ENCODE measurements around the gene BNIP2.

BNIP2 gene

DNA sequence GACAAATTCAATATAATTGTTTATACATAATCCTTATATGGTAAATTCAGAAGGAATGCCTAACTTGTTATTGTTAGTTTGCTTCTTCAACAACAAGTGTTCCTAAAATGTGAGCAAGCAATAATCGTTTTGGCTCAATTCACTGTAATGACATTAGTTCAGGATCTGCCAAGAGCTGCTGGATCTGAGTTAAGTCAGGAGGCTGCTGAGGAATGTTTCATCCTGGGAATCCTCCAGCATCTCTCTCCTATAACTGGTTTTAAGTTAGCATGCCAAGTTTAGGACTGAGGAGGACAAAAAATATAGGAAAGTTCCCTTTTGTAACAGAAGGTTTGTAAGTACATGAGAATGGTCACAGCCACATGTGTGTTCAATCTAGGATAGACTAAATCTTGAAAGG lies 26.9 kb downstream of the BNIP2 start:
- Histone ChIP-seq H3K79me2 (ENCODE audit: low read length) (peaks cover under 1% of the 10 kb centered on the region), H2AFZ (ENCODE audit: low read length) (no peak overlapping the region), H3K27ac (ENCODE audit: low read length) (no peak overlapping the region), H3F3A (ENCODE audit: insufficient read depth, low read length) (peaks cover 2% of the 10 kb centered on the region), H3K4me3 (ENCODE audit: low read length) (no peak overlapping the region), H3K9me2 (replicated peaks; ENCODE audit: insufficient read depth, low read length) (no peaks in the 10 kb centered on the region), H3K9ac (ENCODE audit: low read length) (no peak overlapping the region), H4K20me1 (ENCODE audit: insufficient read depth, low read length) (no peaks in the 10 kb centered on the region), H3K4me2 (ENCODE audit: low read depth, low read length) (no peak overlapping the region), H3K36me3 (replicated peaks; ENCODE audit: insufficient read depth, low read length) (peaks cover 5% of the 10 kb centered on the region; the same call in 1 of the 2 replicates), H3K4me1 (ENCODE audit: low read length) (no peaks in the 10 kb centered on the region), H3K9me3 (replicated peaks; ENCODE audit: insufficient read depth, low read length) (no peaks in the 10 kb centered on the region), H3K27me3 (replicated peaks; ENCODE audit: insufficient read depth, low read length) (no peaks in the 10 kb centered on the region)
- DNase-seq: no peak
- TF ChIP-seq EZH2 (optimal IDR thresholded peaks at IDR 0.05; ENCODE audit: low read depth, low read length) (no peak), EZH2phosphoT487 (IDR thresholded peaks at IDR 0.05; ENCODE audit: low read length) (no peak)
- TF ChIP-seq, protein P1, sequence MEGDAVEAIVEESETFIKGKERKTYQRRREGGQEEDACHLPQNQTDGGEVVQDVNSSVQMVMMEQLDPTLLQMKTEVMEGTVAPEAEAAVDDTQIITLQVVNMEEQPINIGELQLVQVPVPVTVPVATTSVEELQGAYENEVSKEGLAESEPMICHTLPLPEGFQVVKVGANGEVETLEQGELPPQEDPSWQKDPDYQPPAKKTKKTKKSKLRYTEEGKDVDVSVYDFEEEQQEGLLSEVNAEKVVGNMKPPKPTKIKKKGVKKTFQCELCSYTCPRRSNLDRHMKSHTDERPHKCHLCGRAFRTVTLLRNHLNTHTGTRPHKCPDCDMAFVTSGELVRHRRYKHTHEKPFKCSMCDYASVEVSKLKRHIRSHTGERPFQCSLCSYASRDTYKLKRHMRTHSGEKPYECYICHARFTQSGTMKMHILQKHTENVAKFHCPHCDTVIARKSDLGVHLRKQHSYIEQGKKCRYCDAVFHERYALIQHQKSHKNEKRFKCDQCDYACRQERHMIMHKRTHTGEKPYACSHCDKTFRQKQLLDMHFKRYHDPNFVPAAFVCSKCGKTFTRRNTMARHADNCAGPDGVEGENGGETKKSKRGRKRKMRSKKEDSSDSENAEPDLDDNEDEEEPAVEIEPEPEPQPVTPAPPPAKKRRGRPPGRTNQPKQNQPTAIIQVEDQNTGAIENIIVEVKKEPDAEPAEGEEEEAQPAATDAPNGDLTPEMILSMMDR (IDR thresholded peaks at IDR 0.05; ENCODE audit: low read length): no peak

DNA sequence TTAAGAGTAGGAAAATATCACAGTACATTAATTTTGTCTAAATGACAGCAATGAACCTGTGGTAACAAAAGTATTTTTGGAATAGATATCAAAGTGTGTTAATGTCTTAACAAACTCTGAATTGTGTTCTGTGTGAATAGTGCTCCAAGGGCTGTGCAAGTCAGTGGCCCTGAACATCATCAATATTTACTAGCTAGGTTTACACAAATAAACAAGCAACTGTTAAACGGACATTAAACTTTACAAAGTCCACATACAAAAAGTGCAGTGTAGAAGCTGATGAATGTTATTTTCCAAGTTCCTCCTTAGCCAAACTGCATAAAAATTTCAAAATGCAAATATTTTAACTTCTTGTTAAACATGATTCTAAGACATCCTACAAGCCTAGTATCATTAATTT lies 29.8 kb downstream of the BNIP2 start:
- TF ChIP-seq, protein P1 (IDR thresholded peaks at IDR 0.05; ENCODE audit: low read length): no peak
- TF ChIP-seq EZH2phosphoT487 (IDR thresholded peaks at IDR 0.05; ENCODE audit: low read length): no peak
- TF ChIP-seq EZH2 (optimal IDR thresholded peaks at IDR 0.05; ENCODE audit: low read depth, low read length): no peak
- Histone ChIP-seq H3K27ac (ENCODE audit: low read length) (no peak overlapping the region), H3K4me3 (ENCODE audit: low read length) (no peak overlapping the region), H3K4me1 (ENCODE audit: low read length) (peaks cover 7% of the 10 kb centered on the region), H3K79me2 (ENCODE audit: low read length) (peaks cover 29% of the 10 kb centered on the region), H3K9ac (ENCODE audit: low read length) (no peak overlapping the region), H3K9me2 (replicated peaks; ENCODE audit: insufficient read depth, low read length) (no peaks in the 10 kb centered on the region), H3K4me2 (ENCODE audit: low read depth, low read length) (no peak overlapping the region), H3K27me3 (replicated peaks; ENCODE audit: insufficient read depth, low read length) (no peaks in the 10 kb centered on the region), H4K20me1 (ENCODE audit: insufficient read depth, low read length) (no peaks in the 10 kb centered on the region), H3K36me3 (replicated peaks; ENCODE audit: insufficient read depth, low read length) (peaks cover 3% of the 10 kb centered on the region; the same call in 1 of the 2 replicates), H2AFZ (ENCODE audit: low read length) (no peak overlapping the region), H3F3A (ENCODE audit: insufficient read depth, low read length) (peaks cover 2% of the 10 kb centered on the region), H3K9me3 (replicated peaks; ENCODE audit: insufficient read depth, low read length) (no peaks in the 10 kb centered on the region)
- no peak for DNase-seq

DNA sequence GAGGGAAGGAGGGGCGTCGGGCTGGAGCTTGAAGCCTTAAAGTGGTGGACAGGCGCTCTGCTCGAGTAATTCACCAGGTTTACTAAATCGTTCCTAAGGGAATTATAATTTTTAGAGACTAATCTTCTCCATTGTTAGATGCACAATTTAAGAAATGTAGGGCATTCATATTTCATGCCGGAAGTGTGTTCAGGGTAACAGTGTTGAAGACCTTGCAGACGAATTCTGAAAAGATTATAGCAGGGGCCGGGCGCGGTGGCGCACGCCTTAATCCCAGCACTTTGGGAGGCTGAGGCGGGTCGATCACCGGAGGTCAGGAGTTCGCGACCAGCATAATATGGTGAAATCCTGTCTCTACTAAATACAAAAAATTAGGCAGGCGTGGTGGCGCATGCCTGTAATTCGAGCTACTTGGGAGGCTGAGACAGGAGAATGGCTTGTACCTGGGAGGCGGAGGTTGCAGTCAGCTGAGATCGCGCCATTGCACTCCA lies 31.4 kb downstream of the BNIP2 start:
- Histone ChIP-seq H3K79me2 (ENCODE audit: low read length) (peaks cover 46% of the 10 kb centered on the region), H3K9ac (ENCODE audit: low read length) (no peak overlapping the region)

More for the DNA sequence above, 31.4 kb downstream of the BNIP2 start:
- H3K9me3 ChIP-seq (replicated peaks; ENCODE audit: insufficient read depth, low read length): no peaks in the 10 kb centered on the region
- peaks cover 7% of the 10 kb centered on the region for H3K4me1 ChIP-seq (ENCODE audit: low read length)
- H3K27me3 ChIP-seq (replicated peaks; ENCODE audit: insufficient read depth, low read length): no peaks in the 10 kb centered on the region
- H3K4me3 ChIP-seq (ENCODE audit: low read length): peak overlapping the region; percentile 92
- no peak overlapping the region; the same call in 1 of the 2 replicates for H2AFZ ChIP-seq (ENCODE audit: low read length)
- H3K9me2 ChIP-seq (replicated peaks; ENCODE audit: insufficient read depth, low read length): no peaks in the 10 kb centered on the region
- 0 out of 2 replicates have a peak, but pooled peaks cover 3% of the 10 kb centered on the region for H4K20me1 ChIP-seq (ENCODE audit: insufficient read depth, low read length)
- peak overlapping the region; percentile 49; the same call in 1 of the 2 replicates for H3K4me2 ChIP-seq (ENCODE audit: low read depth, low read length)
- no peaks in the 10 kb centered on the region for H3K36me3 ChIP-seq (replicated peaks; ENCODE audit: insufficient read depth, low read length)
- no peak for DNase-seq
- TF ChIP-seq EZH2phosphoT487 (IDR thresholded peaks at IDR 0.05; ENCODE audit: low read length) (no peak), EZH2 (optimal IDR thresholded peaks at IDR 0.05; ENCODE audit: low read depth, low read length) (no peak)
- TF ChIP-seq, protein P1 (IDR thresholded peaks at IDR 0.05; ENCODE audit: low read length): no peak
- H3K27ac ChIP-seq (ENCODE audit: low read length): no peak overlapping the region
- peaks cover 2% of the 10 kb centered on the region for H3F3A ChIP-seq (ENCODE audit: insufficient read depth, low read length)
